WTC11 (cell line): ENCODE measurements around the gene THSD4.

Experiments used
- CTCF ChIP-seq: fragments of 200-600 bp; IDR thresholded peaks from 2 replicates; pipeline ENCODE4 v1.8.0; 2022; ENCODE audit warnings: antibody characterized with exemption
- ESRRA ChIP-seq: sonication (generic); formaldehyde crosslinking; IDR thresholded peaks from 2 replicates; pipeline ENCODE4 v1.8.1; 2022; ENCODE audit warnings: mild to moderate bottlenecking, missing genetic modification reagents, borderline replicate concordance
- HMGXB4 ChIP-seq: sonication (generic); formaldehyde crosslinking; IDR thresholded peaks from 2 replicates; pipeline ENCODE4 v1.8.1; 2023; ENCODE audit warnings: mild to moderate bottlenecking, moderate library complexity, missing genetic modification reagents
- NR2C2 ChIP-seq: sonication (generic); formaldehyde crosslinking; IDR thresholded peaks from 2 replicates; pipeline ENCODE4 v1.8.0; 2022; ENCODE audit warnings: mild to moderate bottlenecking, missing genetic modification reagents
- ZNF138 ChIP-seq: sonication (generic); formaldehyde crosslinking; conservative IDR thresholded peaks from 2 replicates; pipeline ENCODE4 v1.8.1; 2022; ENCODE audit warnings: mild to moderate bottlenecking, moderate library complexity, missing genetic modification reagents
- ZNF317 ChIP-seq: sonication (generic); formaldehyde crosslinking; IDR thresholded peaks from 2 replicates; pipeline ENCODE4 v1.8.1; 2023; ENCODE audit warnings: low read depth, mild to moderate bottlenecking, moderate library complexity, missing genetic modification reagents, borderline replicate concordance
- ZNF532 ChIP-seq: fragments of 250-450 bp; sonication (Bioruptor Pico); IDR thresholded peaks from 2 replicates; pipeline ENCODE4 v1.9.0; 2021; ENCODE audit warnings: mild to moderate bottlenecking, borderline replicate concordance
- TF ChIP-seq, protein P1 (sequence below): sonication (generic); formaldehyde crosslinking; IDR thresholded peaks from 2 replicates; pipeline ENCODE4 v1.8.0; 2022; ENCODE audit warnings: mild to moderate bottlenecking, missing genetic modification reagents

- TF ChIP-seq ESRRA (CRISPR knock-in tag), result no peak
- TF ChIP-seq CTCF, result no peak
- TF ChIP-seq, protein P1, sequence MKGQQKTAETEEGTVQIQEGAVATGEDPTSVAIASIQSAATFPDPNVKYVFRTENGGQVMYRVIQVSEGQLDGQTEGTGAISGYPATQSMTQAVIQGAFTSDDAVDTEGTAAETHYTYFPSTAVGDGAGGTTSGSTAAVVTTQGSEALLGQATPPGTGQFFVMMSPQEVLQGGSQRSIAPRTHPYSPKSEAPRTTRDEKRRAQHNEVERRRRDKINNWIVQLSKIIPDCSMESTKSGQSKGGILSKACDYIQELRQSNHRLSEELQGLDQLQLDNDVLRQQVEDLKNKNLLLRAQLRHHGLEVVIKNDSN (CRISPR knock-in tag), result no peak
- TF ChIP-seq ZNF532 (CRISPR knock-in tag), result no peak
- TF ChIP-seq ZNF138 (CRISPR knock-in tag), result no peak
- TF ChIP-seq ZNF317 (CRISPR knock-in tag), result no peak
- TF ChIP-seq HMGXB4 (CRISPR knock-in tag), result no peak
- TF ChIP-seq NR2C2 (CRISPR knock-in tag), result no peak
Measured at GRCh38 chr15:71781179-71781964, 666.1 kb downstream of the THSD4 start.
